DMS153 treated with DMSO at 0.1 percent for 48 hours (cell line): ENCODE data around the gene INPP5A.
"Not testable (repeated sequence)": the region's sequence is repeated elsewhere in the genome, so short reads cannot be mapped to it uniquely, and the experiment has no call there.

Experiments
- DNase-seq: peaks from one replicate; lab custom pipeline; 2025; ENCODE audit not compliant: unreplicated experiment; lab: John Stamatoyannopoulos, UW

The INPP5A gene

GRCh38 chr10:132503581-132504421 is 33.8 kb upstream of the INPP5A start:
- DNase-seq = no peak

- DNase-seq = no peak
These were observed 32.9 kb upstream of the INPP5A start for GRCh38 chr10:132504501-132505272.

GRCh38 chr10:132505546-132505945 is 32.0 kb upstream of the INPP5A start:
- not testable (repeated sequence) for DNase-seq

- no peak for DNase-seq
These were observed 30.7 kb upstream of the INPP5A start for GRCh38 chr10:132506711-132507408.

GRCh38 chr10:132507409-132507955 is 30.1 kb upstream of the INPP5A start:
- no peak for DNase-seq

- DNase-seq = no peak
These were observed 29.6 kb upstream of the INPP5A start for GRCh38 chr10:132507956-132508490.

- no peak for DNase-seq
These were observed 28.8 kb upstream of the INPP5A start for GRCh38 chr10:132508581-132509443.

GRCh38 chr10:132509506-132510173 is 27.9 kb upstream of the INPP5A start:
- no peak for DNase-seq

GRCh38 chr10:132510174-132510611 is 27.4 kb upstream of the INPP5A start:
- no peak for DNase-seq

GRCh38 chr10:132511121-132512051 is 26.2 kb upstream of the INPP5A start:
- peak; percentile 47 for DNase-seq

GRCh38 chr10:132512052-132512442 is 25.5 kb upstream of the INPP5A start:
- no peak for DNase-seq

GRCh38 chr10:132512693-132513345 is 24.8 kb upstream of the INPP5A start:
- no peak for DNase-seq

- no peak for DNase-seq
These were observed 22.6 kb upstream of the INPP5A start for GRCh38 chr10:132514821-132515520.

GRCh38 chr10:132515811-132516726 is 21.5 kb upstream of the INPP5A start:
- no peak for DNase-seq

GRCh38 chr10:132516771-132517725 is 20.5 kb upstream of the INPP5A start:
- DNase-seq = no peak
